Fibroblast of mammary gland (primary cell): ENCODE results near the gene MRPL12.
A peak's percentile ranks its signal among the peaks of the same experiment; 100 is the strongest.
"Not testable (repeated sequence)": the region's sequence is repeated elsewhere in the genome, so short reads cannot be mapped to it uniquely, and the experiment has no call there.

Experiments
- DNase-seq: peaks from one replicate; pipeline ENCODE4 v3.0.0-alpha.2; 2010; ENCODE audit warnings: low read depth
- H3K4me3 ChIP-seq: 2 replicates; pipeline ENCODE4 v1.5.1; 2011; ENCODE audit warnings: low read depth, mild to moderate bottlenecking, low read length, moderate library complexity; ENCODE audit not compliant: control insufficient read depth
- CTCF ChIP-seq: conservative IDR thresholded peaks from 2 replicates; pipeline ENCODE4 v1.5.1; 2011; ENCODE audit warnings: low read depth, low read length, inconsistent platforms; ENCODE audit not compliant: control insufficient read depth, insufficient read depth

Gene MRPL12

GRCh38 chr17:81734405-81735263 is 31.5 kb downstream of the MRPL12 start:
- no peak overlapping the region for H3K4me3 ChIP-seq
- no peak for DNase-seq
- TF ChIP-seq CTCF: no peak

DNA sequence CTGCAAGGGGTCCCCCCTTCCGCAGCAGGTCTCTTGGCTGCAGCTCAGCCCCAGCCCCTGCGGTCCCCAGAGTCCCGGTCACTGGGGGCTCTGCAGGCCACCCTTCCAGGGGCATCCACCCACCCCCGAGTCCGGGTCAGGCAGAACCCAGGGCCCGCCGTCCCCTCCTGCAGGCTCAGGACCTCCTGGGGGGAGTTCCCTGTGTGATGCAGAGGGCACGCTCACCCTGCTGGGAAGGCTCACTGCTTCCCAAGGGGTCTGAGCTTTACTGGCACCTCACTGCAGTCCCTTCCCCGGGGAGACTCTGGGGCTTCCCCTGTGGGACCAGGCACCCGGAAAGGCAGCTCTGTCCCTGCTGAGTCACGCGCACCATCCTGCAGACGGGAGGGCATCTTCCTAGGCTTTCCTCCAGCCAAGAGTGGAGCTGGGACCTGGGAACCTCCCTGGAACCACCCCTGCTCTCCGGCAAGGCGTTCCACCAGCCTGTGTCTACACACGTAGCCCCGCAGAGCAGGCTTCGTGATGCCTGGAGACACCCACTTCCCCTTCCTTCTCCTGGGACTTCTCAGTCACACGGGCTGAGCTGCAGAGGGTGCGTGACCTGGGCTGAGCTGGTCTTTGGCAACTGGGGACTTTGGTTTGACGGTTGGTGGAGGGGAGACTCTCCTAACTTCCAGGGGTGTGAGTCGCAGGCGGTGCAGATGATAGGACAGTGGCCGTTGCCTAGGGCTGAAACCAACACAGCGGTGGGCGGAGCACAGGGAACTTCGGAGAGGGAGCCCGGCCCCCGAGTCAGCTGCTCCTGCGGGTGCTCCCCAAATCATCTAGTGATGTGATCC is 32.3 kb downstream of the MRPL12 start:
- peak; percentile 53 for DNase-seq

GRCh38 chr17:81737947-81738800 is 35.0 kb downstream of the MRPL12 start:
- no peak overlapping the region for H3K4me3 ChIP-seq
- no peak for DNase-seq
- TF ChIP-seq CTCF: no peak

More for the DNA sequence above, 32.3 kb downstream of the MRPL12 start:
- no peak for TF ChIP-seq CTCF
- no peak overlapping the region for H3K4me3 ChIP-seq

DNA sequence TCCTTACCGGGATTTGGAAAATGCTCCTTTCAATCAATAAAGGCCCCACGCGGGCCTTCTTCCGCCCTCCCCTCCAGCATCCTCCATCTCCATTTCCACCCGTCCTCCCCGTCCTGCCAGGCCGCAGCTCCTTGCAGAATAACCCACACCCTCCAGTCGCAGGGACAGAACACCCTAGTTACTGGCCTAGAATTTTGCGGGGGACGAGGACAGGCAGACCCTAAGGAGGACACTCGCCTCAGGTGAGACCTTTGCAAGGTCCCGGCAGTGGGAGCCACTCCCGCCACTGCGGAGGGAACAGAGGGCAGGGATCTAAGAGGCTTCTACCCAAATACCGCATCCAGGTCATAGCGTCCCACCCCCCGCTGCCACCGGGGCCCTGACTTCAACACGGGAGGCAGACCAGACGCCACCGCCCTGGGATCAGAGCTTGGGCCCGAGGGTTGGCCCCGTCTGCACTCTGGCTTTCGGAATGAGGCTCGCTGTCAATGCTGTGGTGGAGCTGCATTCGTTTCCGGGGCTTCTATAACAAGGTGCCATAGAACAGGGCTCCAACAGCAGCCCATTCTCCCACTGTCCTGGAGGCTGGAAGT is 35.7 kb downstream of the MRPL12 start:
- H3K4me3 ChIP-seq: no peak overlapping the region
- no peak for TF ChIP-seq CTCF
- DNase-seq: no peak

DNA sequence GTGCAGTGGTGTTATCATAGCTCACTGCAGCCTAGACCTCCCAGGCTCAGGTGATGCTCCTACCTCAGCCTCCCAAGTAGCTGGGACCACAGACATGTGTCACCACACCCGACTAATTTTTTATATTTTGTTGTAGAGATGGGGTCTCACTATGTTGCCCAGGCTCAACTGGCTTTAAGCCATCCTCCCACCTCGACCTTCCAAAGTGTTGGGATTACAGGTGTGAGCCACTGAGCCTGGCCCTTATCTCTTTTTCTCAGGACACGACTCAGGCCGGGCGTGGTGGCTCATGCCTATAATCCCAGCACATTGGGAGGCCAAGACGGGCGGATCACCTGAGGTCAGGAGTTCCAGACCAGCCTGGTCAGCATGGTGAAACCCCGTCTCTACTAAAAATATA is 36.4 kb downstream of the MRPL12 start:
- H3K4me3 ChIP-seq, DNase-seq: not testable (repeated sequence)

DNA sequence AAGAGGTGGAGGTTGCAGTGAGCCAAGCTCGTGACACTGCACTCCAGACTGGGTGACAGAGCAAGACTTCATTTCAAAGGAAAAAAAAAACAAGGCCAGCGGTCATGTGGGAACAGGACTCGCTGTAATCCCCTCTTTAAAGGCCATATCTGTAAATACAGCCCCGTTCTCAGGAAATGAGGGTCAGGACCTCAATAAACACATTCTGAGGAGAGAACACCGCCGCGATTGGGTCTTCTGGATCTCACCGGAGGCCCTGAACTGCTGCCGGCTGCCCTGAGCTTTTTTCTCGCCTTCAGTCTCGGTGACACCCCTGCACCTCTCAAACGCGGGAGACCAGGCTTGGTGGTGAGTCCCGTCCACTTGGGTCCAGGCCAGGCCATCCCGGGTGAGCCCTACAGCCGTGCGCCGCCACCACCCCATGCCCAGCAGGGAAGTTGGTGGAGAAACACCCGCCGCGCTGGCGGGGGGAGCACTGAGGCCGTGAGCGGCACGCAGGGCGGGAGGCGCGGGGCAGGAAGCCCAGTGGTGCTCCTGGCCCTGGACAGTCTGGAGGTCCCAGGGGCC is 37.3 kb downstream of the MRPL12 start:
- H3K4me3 ChIP-seq: no peak overlapping the region
- DNase-seq: no peak

More for the DNA sequence above, 37.3 kb downstream of the MRPL12 start:
- TF ChIP-seq CTCF: no peak
